HL-60 (cell line): Measurements from ENCODE around the gene CCNE1.

Experiments
- GABPA ChIP-seq: IDR thresholded peaks from 2 replicates; pipeline ENCODE4 v1.6.1; 2012; ENCODE audit warnings: low read depth
- POLR2AphosphoS5 ChIP-seq: IDR thresholded peaks from 2 replicates; pipeline ENCODE4 v1.6.1; 2012; ENCODE audit warnings: low read depth
- SPI1 ChIP-seq: IDR thresholded peaks from 2 replicates; pipeline ENCODE4 v1.6.1; 2012; ENCODE audit warnings: low read depth, mild to moderate bottlenecking, borderline replicate concordance
- TF ChIP-seq, protein P1 (sequence below): IDR thresholded peaks from one replicate; pipeline ENCODE4 v1.5.1; 2011; ENCODE audit warnings: low read length, control low read depth, inconsistent platforms; ENCODE audit not compliant: insufficient read depth

DNA sequence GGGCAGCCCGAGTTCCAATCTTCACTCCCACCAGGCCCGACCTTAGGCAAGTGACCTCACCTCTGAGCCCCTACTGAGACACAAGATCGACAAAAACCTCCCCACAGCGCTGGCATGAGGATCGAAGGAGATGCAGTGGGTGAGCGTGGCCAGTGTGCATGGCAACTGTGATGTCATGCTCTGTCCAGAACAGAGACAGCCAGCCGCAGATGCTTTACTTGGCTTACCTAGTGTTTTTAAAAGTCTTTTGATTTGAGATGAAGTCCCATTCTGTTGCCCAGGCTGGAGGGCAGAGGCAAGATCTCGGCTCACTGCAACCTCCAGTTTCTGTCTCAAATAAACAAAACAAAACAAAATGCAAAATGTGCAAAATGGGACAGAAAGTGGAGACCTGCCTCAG is 47.4 kb upstream of the CCNE1 start:
- TF ChIP-seq, protein P1, sequence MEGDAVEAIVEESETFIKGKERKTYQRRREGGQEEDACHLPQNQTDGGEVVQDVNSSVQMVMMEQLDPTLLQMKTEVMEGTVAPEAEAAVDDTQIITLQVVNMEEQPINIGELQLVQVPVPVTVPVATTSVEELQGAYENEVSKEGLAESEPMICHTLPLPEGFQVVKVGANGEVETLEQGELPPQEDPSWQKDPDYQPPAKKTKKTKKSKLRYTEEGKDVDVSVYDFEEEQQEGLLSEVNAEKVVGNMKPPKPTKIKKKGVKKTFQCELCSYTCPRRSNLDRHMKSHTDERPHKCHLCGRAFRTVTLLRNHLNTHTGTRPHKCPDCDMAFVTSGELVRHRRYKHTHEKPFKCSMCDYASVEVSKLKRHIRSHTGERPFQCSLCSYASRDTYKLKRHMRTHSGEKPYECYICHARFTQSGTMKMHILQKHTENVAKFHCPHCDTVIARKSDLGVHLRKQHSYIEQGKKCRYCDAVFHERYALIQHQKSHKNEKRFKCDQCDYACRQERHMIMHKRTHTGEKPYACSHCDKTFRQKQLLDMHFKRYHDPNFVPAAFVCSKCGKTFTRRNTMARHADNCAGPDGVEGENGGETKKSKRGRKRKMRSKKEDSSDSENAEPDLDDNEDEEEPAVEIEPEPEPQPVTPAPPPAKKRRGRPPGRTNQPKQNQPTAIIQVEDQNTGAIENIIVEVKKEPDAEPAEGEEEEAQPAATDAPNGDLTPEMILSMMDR: no peak
- TF ChIP-seq POLR2AphosphoS5 (no peak), GABPA (no peak), SPI1 (no peak)
